Sigmoid colon (tissue), 7 donors: ENCODE measurements around the gene NFIB. TPM values are rescaled to one million over a fixed set of nuclear protein-coding genes. Genes with fewer than 3 reads are reported as not detected.

Experiments
- DNase-seq: peaks from one replicate; pipeline ENCODE4 v3.0.0-alpha.2; 2019
- H3K27ac ChIP-seq, 4 donors: fragments of 200-600 bp; sonication (generic); one replicate each; pipeline ENCODE4 v1.5.1; 2016 to 2019; ENCODE audit warnings: mild to moderate bottlenecking in 1 of 4
- H3K27me3 ChIP-seq, 3 donors: fragments of 200-600 bp; sonication (generic); one replicate each; pipeline ENCODE4 v1.5.1; 2019; ENCODE audit warnings: mild to moderate bottlenecking in 1 of 3
- H3K36me3 ChIP-seq, 4 donors: fragments of 200-600 bp; sonication (generic); one replicate each; pipeline ENCODE4 v1.5.1; 2016 to 2019
- H3K4me1 ChIP-seq, 4 donors: fragments of 200-600 bp; sonication (generic); one replicate each; pipeline ENCODE4 v1.5.1; 2017 to 2019
- H3K4me3 ChIP-seq, 4 donors: fragments of 200-600 bp; sonication (generic); one replicate each; pipeline ENCODE4 v1.5.1; 2017 to 2019; ENCODE audit warnings: mild to moderate bottlenecking in 2 of 4, moderate library complexity in 1 of 4
- H3K9me3 ChIP-seq, 4 donors: fragments of 200-600 bp in 3 of 4; sonication (generic) in 3 of 4; one replicate each; pipeline versions ENCODE4 v1.5.1 to v1.6.1; 2013 to 2019
- CTCF ChIP-seq, 4 experiments: fragments of 450-650 bp in 3 of 4; fragments of 200-600 bp in 1 of 4; IDR thresholded peaks; one replicate each; pipeline ENCODE4 v1.5.1; 2016 to 2019; ENCODE audit warnings: antibody characterized with exemption in 4 of 4, mild to moderate bottlenecking in 3 of 4, moderate library complexity in 2 of 4
- EP300 ChIP-seq, 4 donors: sonication (generic); formaldehyde crosslinking; IDR thresholded peaks; one replicate each; pipeline ENCODE4 v1.6.1; 2017; ENCODE audit warnings: antibody characterized with exemption in 4 of 4
- POLR2A ChIP-seq, 2 donors: fragments of 450-650 bp; IDR thresholded peaks; one replicate each; pipeline ENCODE4 v1.6.1; 2016; ENCODE audit warnings: antibody characterized with exemption in 2 of 2, mild to moderate bottlenecking in 2 of 2, moderate library complexity in 2 of 2
- POLR2AphosphoS5 ChIP-seq, 4 donors: sonication (generic); formaldehyde crosslinking; IDR thresholded peaks; one replicate each; pipeline ENCODE4 v1.6.1; 2017; ENCODE audit warnings: antibody characterized with exemption in 4 of 4
- WGBS, 2 donors: extraction: QIAGEN DNeasy Blood & Tissue Kit; methylation state at CpG; one replicate each; pipeline ENCODE4 v1.1.7; 2013; 5-methylcytosine and 5-hydroxymethylcytosine counted together
- intact Hi-C: fragments of 100-400 bp; cut with DNase I; formaldehyde crosslinking; loops from one replicate; pipeline ENCODE4 v1.15.1; 2023
- polyA plus RNA-seq, 3 donors: library from polyadenylated mRNA; stranded (reverse); fragments of 200-250 nt; gene quantifications; one replicate each; pipeline ENCODE4 v1.2.3, GENCODE V29; 2013
- total RNA-seq, 4 donors: library from RNA; depleted of rRNA; stranded (reverse); fragments of >200 nt; gene quantifications; one replicate each; pipeline ENCODE4 v1.1.0, GENCODE V29; 2016
- donor health status: healthy with polysubstance abuse.
- donor health status: Bipolar disorder and iron deficiency.
- donor health status: healthy.

The NFIB gene
- total and polyA plus RNA-seq, 7 donors = 3.7 to 129 (median 45.3) TPM

GRCh38 chr9:14063756-14064155 is 250.2 kb downstream of the NFIB start:
- no peaks in the 10 kb centered on the region for H3K36me3 ChIP-seq
- no peaks in the 10 kb centered on the region for H3K27me3 ChIP-seq
- H3K4me1 ChIP-seq = no peaks in the 10 kb centered on the region
- DNase-seq = no peak
- H3K9me3 ChIP-seq = no peaks in the 10 kb centered on the region
- H3K27ac ChIP-seq = no peak overlapping the region
- TF ChIP-seq POLR2AphosphoS5 (IDR thresholded peaks at IDR 0.05) = no peak
- TF ChIP-seq EP300 (IDR thresholded peaks at IDR 0.05) = no peak
- no peak for TF ChIP-seq CTCF (IDR thresholded peaks at IDR 0.05)
- no peak for TF ChIP-seq POLR2A (IDR thresholded peaks at IDR 0.05)
- H3K4me3 ChIP-seq = no peak overlapping the region
- intact Hi-C loops = no loop called here
- 88 to 92% methylated on average over 1 of the region's 1 CpG for WGBS, 2 donors

GRCh38 chr9:14062586-14063221 is 251.2 kb downstream of the NFIB start:
- Histone ChIP-seq H3K4me3 (no peak overlapping the region), H3K27me3 (no peaks in the 10 kb centered on the region), H3K9me3 (no peaks in the 10 kb centered on the region), H3K4me1 (no peaks in the 10 kb centered on the region), H3K27ac (no peak overlapping the region), H3K36me3 (no peaks in the 10 kb centered on the region)
- 84 to 88% methylated on average over 9 of the region's 9 CpGs for WGBS, 2 donors
- DNase-seq = no peak
- intact Hi-C loops = no loop called here
- TF ChIP-seq EP300 (IDR thresholded peaks at IDR 0.05) (no peak), POLR2AphosphoS5 (IDR thresholded peaks at IDR 0.05) (no peak), CTCF (IDR thresholded peaks at IDR 0.05) (no peak), POLR2A (IDR thresholded peaks at IDR 0.05) (no peak)

- TF ChIP-seq POLR2AphosphoS5 (IDR thresholded peaks at IDR 0.05) = no peak
- TF ChIP-seq EP300 (IDR thresholded peaks at IDR 0.05) = no peak
- intact Hi-C loops = no loop called here
These were observed 251.9 kb downstream of the NFIB start for GRCh38 chr9:14061936-14062585.

DNA sequence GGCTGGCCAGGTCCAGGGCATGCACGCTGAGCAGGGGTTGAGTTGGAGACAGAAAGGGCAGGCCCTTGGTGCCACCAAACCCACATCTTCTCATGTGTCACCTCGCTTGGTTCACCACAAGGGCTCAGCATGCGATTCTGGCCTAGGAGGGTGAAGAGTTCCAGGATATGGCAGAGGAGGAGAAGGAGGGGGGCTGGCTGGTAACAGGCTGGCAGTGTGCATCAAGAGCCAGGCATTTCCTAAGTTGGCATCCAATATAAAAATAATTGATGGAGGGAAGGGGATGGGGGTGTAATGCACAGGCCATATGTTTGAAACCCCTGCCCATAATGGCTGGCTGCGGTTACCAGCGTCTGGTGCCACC is 255.6 kb downstream of the NFIB start:
- no peak for TF ChIP-seq POLR2A (IDR thresholded peaks at IDR 0.05)
- no peak for TF ChIP-seq POLR2AphosphoS5 (IDR thresholded peaks at IDR 0.05)
- TF ChIP-seq EP300 (IDR thresholded peaks at IDR 0.05) = no peak
- no peak for TF ChIP-seq CTCF (IDR thresholded peaks at IDR 0.05)
- no peak for DNase-seq
- Histone ChIP-seq H3K36me3 (no peaks in the 10 kb centered on the region), H3K4me1 (no peaks in the 10 kb centered on the region), H3K27me3 (no peaks in the 10 kb centered on the region), H3K27ac (no peak overlapping the region), H3K4me3 (no peak overlapping the region), H3K9me3 (no peaks in the 10 kb centered on the region)
- intact Hi-C loops = no loop called here
- 86 to 92% methylated on average over 5 of the region's 5 CpGs for WGBS, 2 donors

More at GRCh38 chr9:14061936-14062585, 251.9 kb downstream of the NFIB start:
- WGBS, 2 donors = 92 to 95% methylated on average over 15 of the region's 15 CpGs
- H3K9me3 ChIP-seq = no peaks in the 10 kb centered on the region
- H3K36me3 ChIP-seq = no peaks in the 10 kb centered on the region
- DNase-seq = no peak
- H3K27me3 ChIP-seq = no peaks in the 10 kb centered on the region
- no peaks in the 10 kb centered on the region for H3K4me1 ChIP-seq
- H3K4me3 ChIP-seq = no peak overlapping the region
- no peak overlapping the region for H3K27ac ChIP-seq

DNA sequence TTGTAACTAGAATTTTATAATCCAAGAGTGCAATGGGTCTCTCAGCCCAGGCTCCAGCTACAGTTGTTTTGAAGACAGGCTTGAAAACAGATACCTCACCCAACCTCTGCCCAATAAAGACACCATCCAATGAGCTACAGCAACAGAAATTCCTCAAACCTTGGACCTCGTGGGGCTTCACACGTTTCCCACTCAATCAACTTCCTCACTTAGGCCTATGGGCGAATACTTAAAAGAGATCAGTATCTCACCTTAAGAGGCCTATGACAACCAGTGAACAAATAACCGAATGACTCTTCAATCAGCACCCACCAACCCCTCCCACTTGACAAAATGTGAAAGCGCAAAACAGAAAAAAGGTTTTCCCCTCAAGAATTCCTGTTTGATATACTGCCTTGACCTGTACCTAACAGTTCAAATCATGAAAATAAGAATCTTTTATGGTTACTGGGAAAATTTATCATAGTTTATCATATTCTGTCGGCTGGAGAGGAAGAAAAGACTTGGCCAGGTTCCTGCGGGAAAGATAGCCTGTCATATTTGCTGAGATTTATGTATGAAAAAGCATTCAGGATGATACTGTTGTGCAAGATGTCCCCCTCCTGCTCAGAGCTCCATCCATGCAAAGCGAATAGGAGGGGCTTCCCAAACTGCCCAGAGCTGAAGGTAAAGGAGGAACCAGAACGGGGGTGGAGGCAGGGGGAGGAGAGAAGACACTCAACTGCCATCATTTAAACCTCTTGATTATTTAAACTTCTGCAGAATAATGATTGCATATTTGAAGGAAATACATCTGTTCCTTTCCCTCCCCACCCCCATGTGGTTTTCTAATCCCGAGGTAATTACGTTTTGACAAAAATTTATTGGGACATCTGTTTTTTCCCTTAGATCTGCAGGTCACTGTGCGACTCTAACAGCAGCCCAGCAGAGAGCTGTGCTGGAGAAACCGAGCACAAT is 256.3 kb downstream of the NFIB start:
- Histone ChIP-seq H3K27me3 (no peaks in the 10 kb centered on the region), H3K4me1 (no peaks in the 10 kb centered on the region), H3K9me3 (no peaks in the 10 kb centered on the region), H3K36me3 (no peaks in the 10 kb centered on the region), H3K27ac (no peak overlapping the region), H3K4me3 (no peak overlapping the region)
- no peak for DNase-seq
- TF ChIP-seq CTCF (IDR thresholded peaks at IDR 0.05) (no peak), POLR2A (IDR thresholded peaks at IDR 0.05) (no peak), EP300 (IDR thresholded peaks at IDR 0.05) (no peak), POLR2AphosphoS5 (IDR thresholded peaks at IDR 0.05) (no peak)
- intact Hi-C loops = no loop called here
- WGBS, 2 donors = 78 to 85% methylated on average over 13 of the region's 13 CpGs
